ENCODE measurements around the gene PLEKHA4. TPM values are rescaled to one million over a fixed set of nuclear protein-coding genes. Genes with fewer than 3 reads are reported as not detected.

PLEKHA4 gene
- total and polyA plus RNA-seq, 10 of the 15 experiments (the other 5 are each of a cell fraction or from before 2014, with no cell fraction given), result 0.13 to 10.0 (median 6.4) TPM; not detected in 1

DNA sequence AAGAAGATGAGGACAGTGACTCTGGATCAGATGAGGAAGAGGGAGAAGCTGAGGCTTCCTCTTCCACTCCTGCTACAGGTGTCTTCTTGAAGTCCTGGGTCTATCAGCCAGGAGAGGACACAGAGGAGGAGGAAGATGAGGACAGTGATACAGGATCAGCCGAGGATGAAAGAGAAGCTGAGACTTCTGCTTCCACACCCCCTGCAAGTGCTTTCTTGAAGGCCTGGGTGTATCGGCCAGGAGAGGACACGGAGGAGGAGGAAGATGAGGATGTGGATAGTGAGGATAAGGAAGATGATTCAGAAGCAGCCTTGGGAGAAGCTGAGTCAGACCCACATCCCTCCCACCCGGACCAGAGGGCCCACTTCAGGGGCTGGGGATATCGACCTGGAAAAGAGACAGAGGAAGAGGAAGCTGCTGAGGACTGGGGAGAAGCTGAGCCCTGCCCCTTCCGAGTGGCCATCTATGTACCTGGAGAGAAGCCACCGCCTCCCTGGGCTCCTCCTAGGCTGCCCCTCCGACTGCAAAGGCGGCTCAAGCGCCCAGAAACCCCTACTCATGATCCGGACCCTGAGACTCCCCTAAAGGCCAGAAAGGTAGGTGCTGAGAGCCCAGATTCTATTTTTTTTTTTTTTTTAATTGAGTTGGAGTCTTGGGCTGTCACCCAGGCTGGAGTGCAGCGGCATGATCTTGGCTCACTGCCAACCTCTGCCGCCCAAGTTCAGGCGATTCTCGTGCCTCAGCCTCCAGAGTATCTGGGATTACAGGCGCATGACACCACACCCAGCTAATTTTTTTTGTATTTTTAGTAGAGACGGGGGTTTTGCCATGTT lies 6.1 kb upstream of the PLEKHA4 start:
- ChIA-PET CTCF (interaction anchor here (0.6 to 3.6 kb wide), 14 partner anchors 11 to 152 kb away, joined by 3 to 22 read pairs (median 3); partner anchors contain the start of genes GYS1 and RUVBL2), SMC1A (ENCODE audit: uncharacterized antibody, unreplicated experiment) (interaction anchor here (0.5 to 4.5 kb wide), 13 partner anchors 12 to 119 kb away, joined by 3 to 28 read pairs (median 4); partner anchors contain the start of genes FTL, GYS1, NUCB1 and RUVBL2), POLR2A (interaction anchor here (0.6 to 6.7 kb wide), 20 partner anchors 12 to 255 kb away, joined by 3 to 64 read pairs (median 6); partner anchors contain the start of genes BAX, BCAT2, FTL and GYS1), RAD21 (ENCODE audit: unreplicated experiment) (interaction anchor here (1.0 to 5.0 kb wide), 11 partner anchors 12 to 119 kb away, joined by 3 to 26 read pairs (median 8); partner anchors contain the start of genes GYS1, NUCB1 and RUVBL2)
- peak overlapping the region; percentile 100 for H3K4me3 ChIP-seq
- peaks cover 2% of the 10 kb centered on the region; the same call in 2 of the 3 replicates for H3K9me3 ChIP-seq (replicated peaks; ENCODE audit: control insufficient read depth, insufficient read depth, low read length)
- peak overlapping the region; percentile 94 for H3K27ac ChIP-seq (ENCODE audit: control insufficient read depth, insufficient read depth)
- no peaks in the 10 kb centered on the region for H4K20me1 ChIP-seq (ENCODE audit: control insufficient read depth, insufficient read depth)
- no peaks in the 10 kb centered on the region for H3K27me3 ChIP-seq (replicated peaks in 1 of 2; ENCODE audit: control insufficient read depth in 2 of 2, insufficient read depth in 2 of 2, low read length in 1 of 2)
- TSS peak; percentile 66 for BruUV-seq (replicated peaks)
- H3K4me1 ChIP-seq (ENCODE audit: control insufficient read depth, insufficient read depth, low read length), result peaks cover 3% of the 10 kb centered on the region; the same call in 1 of the 2 replicates
- H3K4me2 ChIP-seq (ENCODE audit: control insufficient read depth, insufficient read depth), result peak overlapping the region; percentile 98
- WGBS (ENCODE audit: insufficient coverage, insufficient replicate concordance, low lambda C conversion rate, missing lambda C conversion rate), result 2% methylated on average over 17 of the region's 17 CpGs
- in situ Hi-C loops (cut with MboI), result no loop called here
- H3K79me2 ChIP-seq (ENCODE audit: control insufficient read depth, insufficient read depth, low read length), result peaks cover 50% of the 10 kb centered on the region
- DNase-seq (ENCODE audit: low read depth, low spot score) (no peak), ATAC-seq (peak; percentile 13), FAIRE-seq (no peak)
- no peak overlapping the region for H2AFZ ChIP-seq (ENCODE audit: control insufficient read depth, low read depth, low read length)
- H3K9ac ChIP-seq (ENCODE audit: control insufficient read depth, insufficient read depth, low read length), result peak overlapping the region; percentile 99
- intact Hi-C loops (cut with micrococcal nuclease; ENCODE audit: unreplicated experiment), result loop anchor here (1.0 to 2.0 kb wide), 2 partner anchors 18 to 91 kb away; partner anchors contain the start of gene FTL
- peaks cover 1 to 10% of the 10 kb centered on the region in 2 experiments; a peak in 2 of 4 replicates for H3K36me3 ChIP-seq (ENCODE audit: control insufficient read depth in 2 of 2, insufficient read depth in 2 of 2, low read length in 1 of 2)
- peak; percentile 36; the same call in 1 of the 2 replicates for TF ChIP-seq HDGF (IDR thresholded peaks at IDR 0.05)
- peak; percentile 25; the same call in 1 of the 2 replicates for TF ChIP-seq POLR2AphosphoS5 (IDR thresholded peaks at IDR 0.05; ENCODE audit: low read length)
- no peak for TF ChIP-seq BACH1 (IDR thresholded peaks at IDR 0.05; ENCODE audit: borderline replicate concordance)
- 0 out of 2 replicates have a peak, but pooled peaks have one; percentile 71 for TF ChIP-seq SMARCA5 (IDR thresholded peaks at IDR 0.05)
- TF ChIP-seq MEF2B (IDR thresholded peaks at IDR 0.05; ENCODE audit: partially characterized antibody, poor library complexity, severe bottlenecking), result no peak
- TF ChIP-seq SMC3 (IDR thresholded peaks at IDR 0.05; ENCODE audit: borderline replicate concordance, low read length), result no peak
- no peak for TF ChIP-seq SREBF2 (IDR thresholded peaks at IDR 0.05; ENCODE audit: low read length)
- TF ChIP-seq ATF3 (IDR thresholded peaks at IDR 0.05; ENCODE audit: borderline replicate concordance, extremely low read depth, low read depth, low read length), result no peak
- TF ChIP-seq SRF (IDR thresholded peaks at IDR 0.05; ENCODE audit: low read depth in 2 of 2, low read length in 2 of 2), result peak in 1 of 2 experiments; percentile 60; a peak in 2 of 4 replicates
- TF ChIP-seq EGR1 (IDR thresholded peaks at IDR 0.05; ENCODE audit: borderline replicate concordance in 1 of 2, low read depth in 2 of 2, low read length in 2 of 2), result 0 out of 3 replicates have a peak, but pooled peaks of 1 of the 2 experiments have one; percentile 11
- TF ChIP-seq ZBED1 (IDR thresholded peaks at IDR 0.05; ENCODE audit: borderline replicate concordance), result no peak
- TF ChIP-seq, protein P1, sequence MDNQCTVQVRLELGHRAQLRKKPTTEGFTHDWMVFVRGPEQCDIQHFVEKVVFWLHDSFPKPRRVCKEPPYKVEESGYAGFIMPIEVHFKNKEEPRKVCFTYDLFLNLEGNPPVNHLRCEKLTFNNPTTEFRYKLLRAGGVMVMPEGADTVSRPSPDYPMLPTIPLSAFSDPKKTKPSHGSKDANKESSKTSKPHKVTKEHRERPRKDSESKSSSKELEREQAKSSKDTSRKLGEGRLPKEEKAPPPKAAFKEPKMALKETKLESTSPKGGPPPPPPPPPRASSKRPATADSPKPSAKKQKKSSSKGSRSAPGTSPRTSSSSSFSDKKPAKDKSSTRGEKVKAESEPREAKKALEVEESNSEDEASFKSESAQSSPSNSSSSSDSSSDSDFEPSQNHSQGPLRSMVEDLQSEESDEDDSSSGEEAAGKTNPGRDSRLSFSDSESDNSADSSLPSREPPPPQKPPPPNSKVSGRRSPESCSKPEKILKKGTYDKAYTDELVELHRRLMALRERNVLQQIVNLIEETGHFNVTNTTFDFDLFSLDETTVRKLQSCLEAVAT (IDR thresholded peaks at IDR 0.05), result peak; percentile 95; the same call in 1 of the 2 replicates
- TF ChIP-seq POLR2AphosphoS2 (IDR thresholded peaks at IDR 0.05; ENCODE audit: low read depth, low read length), result peak; percentile 65; the same call in 1 of the 2 replicates
- TF ChIP-seq CHD4 (IDR thresholded peaks at IDR 0.05), result no peak
- TF ChIP-seq CBFB (IDR thresholded peaks at IDR 0.05; ENCODE audit: low read depth), result no peak
- no peak for TF ChIP-seq CBX5 (IDR thresholded peaks at IDR 0.05; ENCODE audit: low read depth)
- TF ChIP-seq, protein P2, sequence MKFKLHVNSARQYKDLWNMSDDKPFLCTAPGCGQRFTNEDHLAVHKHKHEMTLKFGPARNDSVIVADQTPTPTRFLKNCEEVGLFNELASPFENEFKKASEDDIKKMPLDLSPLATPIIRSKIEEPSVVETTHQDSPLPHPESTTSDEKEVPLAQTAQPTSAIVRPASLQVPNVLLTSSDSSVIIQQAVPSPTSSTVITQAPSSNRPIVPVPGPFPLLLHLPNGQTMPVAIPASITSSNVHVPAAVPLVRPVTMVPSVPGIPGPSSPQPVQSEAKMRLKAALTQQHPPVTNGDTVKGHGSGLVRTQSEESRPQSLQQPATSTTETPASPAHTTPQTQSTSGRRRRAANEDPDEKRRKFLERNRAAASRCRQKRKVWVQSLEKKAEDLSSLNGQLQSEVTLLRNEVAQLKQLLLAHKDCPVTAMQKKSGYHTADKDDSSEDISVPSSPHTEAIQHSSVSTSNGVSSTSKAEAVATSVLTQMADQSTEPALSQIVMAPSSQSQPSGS (IDR thresholded peaks at IDR 0.05; ENCODE audit: low read length), result no peak
- TF ChIP-seq FOXK2 (IDR thresholded peaks at IDR 0.05), result no peak
- TF ChIP-seq POLR2A (IDR thresholded peaks at IDR 0.05; ENCODE audit: low read depth, low read length), result peak; percentile 50
- no peak for TF ChIP-seq RB1 (IDR thresholded peaks at IDR 0.05; ENCODE audit: borderline replicate concordance)
- TF ChIP-seq SMAD1 (IDR thresholded peaks at IDR 0.05; ENCODE audit: low read depth, partially characterized antibody), result peak; percentile 97
